22Rv1 (cell line): ENCODE results near the gene TMEM131.

ENCODE experiments used
- CTCF ChIP-seq: fragments of 450-650 bp; IDR thresholded peaks from 2 replicates; pipeline ENCODE4 v1.5.1; 2017; ENCODE audit warnings: mild to moderate bottlenecking
- ZFX ChIP-seq: fragments of 450-650 bp; IDR thresholded peaks from 2 replicates; pipeline ENCODE4 v1.6.1; 2017; ENCODE audit warnings: antibody characterized with exemption, borderline replicate concordance

GRCh38 chr2:97861177-97861576 lies 134.6 kb downstream of the TMEM131 start:
- TF ChIP-seq CTCF = no peak
- no peak for TF ChIP-seq ZFX
